Measurements from ENCODE around the gene FNIP2.

- TF ChIP-seq CTCF (IDR thresholded peaks at IDR 0.05 in 8 of 11, conservative IDR thresholded peaks at IDR 0.05 in 3 of 11) (no peak), POLR2A (IDR thresholded peaks at IDR 0.05) (no peak), POLR2AphosphoS5 (IDR thresholded peaks at IDR 0.05) (no peak)
These were observed 42.4 kb downstream of the FNIP2 start for GRCh38 chr4:158811216-158811540.
